Stimulated activated effector memory CD8-positive, alpha-beta T cell treated with anti-CD3 and anti-CD28 coated beads, Interleukin-12 subunit alpha, Interleukin-12 subunit beta, amount 100 ng/mL, for 72 hours (primary cell): ENCODE results near the gene MYL10.
A peak's percentile ranks its signal among the peaks of the same experiment; 100 is the strongest.
"Not testable (repeated sequence)": the region's sequence is repeated elsewhere in the genome, so short reads cannot be mapped to it uniquely, and the experiment has no call there.

ENCODE experiments used
- ATAC-seq: fragments of 150-1000 bp; cut with Tn5 transposase; 2 replicates; pipeline ENCODE4 v1.10.0; 2021
- DNase-seq, 2 donors: peaks; one replicate each; pipeline ENCODE4 v3.0.0; 2021 to 2022; ENCODE audit warnings: low spot score in 2 of 2
- H3K27ac Mint-ChIP-seq: one replicate; pipeline ENCODE4 v1.8.0; 2022; ENCODE audit warnings: mild to moderate bottlenecking, mixed read lengths
- H3K36me3 Mint-ChIP-seq: one replicate; pipeline ENCODE4 v1.8.0; 2022; ENCODE audit warnings: mild to moderate bottlenecking, mixed read lengths
- H3K4me1 Mint-ChIP-seq: one replicate; pipeline ENCODE4 v1.8.0; 2022; ENCODE audit warnings: mixed read lengths
- H3K4me3 Mint-ChIP-seq: one replicate; pipeline ENCODE4 v1.8.0; 2022; ENCODE audit warnings: mild to moderate bottlenecking, mixed read lengths
- H3K9me3 Mint-ChIP-seq: one replicate; pipeline ENCODE4 v1.8.0; 2022; ENCODE audit warnings: mixed read lengths

Gene MYL10

DNA sequence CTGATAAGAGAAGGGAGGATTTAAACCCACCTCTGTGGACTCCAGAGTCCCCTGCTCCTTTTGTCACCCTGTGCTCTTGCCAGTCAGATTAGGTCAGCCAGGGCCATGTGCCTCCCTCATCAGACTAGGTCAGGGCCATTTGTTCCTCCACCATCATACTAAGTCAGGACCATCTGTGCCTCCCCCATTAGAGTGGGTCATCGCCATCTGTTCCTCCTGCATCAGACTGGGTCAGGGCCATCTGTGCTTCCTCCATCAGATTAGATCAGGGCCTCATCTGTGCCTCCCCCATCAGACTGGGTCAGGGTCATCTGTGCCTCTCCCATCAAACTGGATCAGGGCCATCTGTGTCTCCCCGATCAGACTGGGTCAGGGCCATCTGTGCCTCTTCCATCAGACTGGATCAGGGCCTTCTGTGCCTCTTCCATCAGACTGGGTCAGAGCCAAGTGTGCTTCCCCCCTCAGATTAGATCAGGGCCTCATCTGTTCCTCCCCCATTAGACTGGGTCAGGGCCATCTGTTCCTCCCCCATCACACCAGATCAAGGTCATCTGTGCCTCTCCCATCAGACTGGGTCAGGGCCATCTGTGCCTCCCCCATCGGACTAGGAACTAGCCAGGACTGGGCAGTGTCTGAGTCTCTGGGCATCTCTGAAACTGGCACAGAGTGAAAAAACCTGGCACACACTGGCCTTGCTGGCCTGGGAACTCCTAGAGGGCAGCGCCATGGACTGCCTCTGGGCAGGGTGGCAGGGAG lies 11.5 kb downstream of the MYL10 start:
- H3K4me3 Mint-ChIP-seq: no peak overlapping the region
- no peak for DNase-seq
- no peak for ATAC-seq
- no peaks in the 10 kb centered on the region for H3K9me3 Mint-ChIP-seq
- no peak overlapping the region for H3K27ac Mint-ChIP-seq
- no peaks in the 10 kb centered on the region for H3K4me1 Mint-ChIP-seq
- no peaks in the 10 kb centered on the region for H3K36me3 Mint-ChIP-seq

DNA sequence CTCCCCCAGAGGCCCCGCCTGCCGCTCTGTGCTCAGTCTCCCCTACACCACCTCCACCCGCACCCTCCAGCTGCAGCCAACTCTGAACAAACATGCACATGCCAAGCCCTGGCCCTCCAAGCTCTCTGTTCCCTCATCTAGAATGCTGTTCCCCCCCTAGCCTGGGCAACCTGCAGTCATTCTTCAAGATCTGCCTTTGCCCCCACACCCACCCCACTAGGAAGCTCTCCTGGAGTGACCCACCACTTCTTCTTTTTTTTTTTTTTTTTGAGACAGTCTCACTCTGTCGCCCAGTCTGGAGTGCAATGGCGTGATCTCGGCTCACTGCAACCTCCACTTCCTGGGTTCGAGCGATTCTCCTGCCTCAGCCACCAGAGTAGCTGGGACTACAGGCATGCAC lies 13.7 kb downstream of the MYL10 start:
- Mint-ChIP-seq H3K36me3 (no peaks in the 10 kb centered on the region), H3K4me3 (no peak overlapping the region), H3K4me1 (no peaks in the 10 kb centered on the region), H3K9me3 (no peaks in the 10 kb centered on the region), H3K27ac (no peak overlapping the region)
- ATAC-seq: no peak
- no peak for DNase-seq

DNA sequence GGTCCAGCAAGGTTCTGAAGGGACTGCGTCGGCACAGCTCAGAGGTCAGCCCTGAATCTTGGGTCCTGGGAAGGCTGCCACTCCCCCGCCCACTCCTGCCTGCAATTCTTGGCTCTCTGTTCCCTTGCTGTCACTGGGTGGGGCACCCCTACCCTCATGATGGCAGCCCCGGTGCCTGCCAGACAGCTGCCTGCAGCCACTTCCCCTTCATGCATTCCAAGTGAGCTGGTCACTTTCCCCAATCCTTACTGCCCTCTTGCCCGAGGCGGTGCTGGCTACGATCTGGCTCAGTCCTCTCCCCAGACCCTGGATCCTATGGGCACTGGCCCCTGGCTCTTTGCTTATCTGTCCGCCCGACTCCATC lies 14.2 kb downstream of the MYL10 start:
- ATAC-seq (no peak), DNase-seq (no peak)
- no peak overlapping the region for H3K4me3 Mint-ChIP-seq
- H3K9me3 Mint-ChIP-seq: no peaks in the 10 kb centered on the region
- no peaks in the 10 kb centered on the region for H3K36me3 Mint-ChIP-seq
- no peak overlapping the region for H3K27ac Mint-ChIP-seq
- H3K4me1 Mint-ChIP-seq: no peaks in the 10 kb centered on the region

DNA sequence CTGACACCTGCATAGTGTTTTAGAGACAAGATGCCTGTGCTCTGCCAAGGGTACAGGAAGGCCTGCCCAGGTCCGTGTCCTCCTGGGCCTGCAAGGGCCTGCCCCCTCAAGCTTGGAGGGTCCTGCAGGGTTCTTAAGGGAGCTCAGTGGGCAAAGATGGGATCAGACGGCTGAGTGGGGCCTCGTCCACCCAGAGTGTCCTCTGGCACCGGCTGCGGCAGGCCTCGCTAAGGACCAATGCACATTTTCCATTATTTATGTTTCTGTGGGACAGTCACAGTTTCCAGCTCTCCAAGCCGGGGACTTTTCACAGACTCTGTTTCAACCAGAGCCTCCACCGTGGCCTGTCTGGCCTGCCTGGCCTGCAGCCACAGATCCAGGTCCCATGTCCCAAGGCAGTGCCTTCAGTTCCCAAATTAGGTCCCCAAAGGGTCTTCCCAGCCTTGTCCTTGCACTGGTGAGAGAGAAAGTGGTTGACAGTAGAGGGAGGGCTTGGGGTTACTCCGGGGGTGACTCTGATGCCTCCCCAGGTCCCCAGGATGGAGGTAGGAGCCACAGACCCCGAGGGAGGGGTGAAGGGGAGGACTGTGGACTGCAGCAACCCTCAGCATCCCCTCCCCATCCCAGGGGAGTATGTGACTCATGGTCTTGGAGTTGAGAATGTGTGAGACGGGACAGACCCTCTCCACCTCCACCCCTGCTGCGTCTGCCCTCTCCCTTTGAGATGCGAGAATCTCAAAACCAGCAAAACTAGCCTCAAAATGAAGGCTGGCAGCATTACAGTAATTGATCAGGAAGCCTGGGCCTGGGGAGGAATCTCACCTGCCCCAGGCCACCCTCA lies 14.8 kb downstream of the MYL10 start:
- Mint-ChIP-seq H3K27ac (no peak overlapping the region), H3K4me1 (no peaks in the 10 kb centered on the region), H3K4me3 (no peak overlapping the region), H3K9me3 (no peaks in the 10 kb centered on the region), H3K36me3 (no peaks in the 10 kb centered on the region)
- DNase-seq: no peak
- no peak for ATAC-seq

DNA sequence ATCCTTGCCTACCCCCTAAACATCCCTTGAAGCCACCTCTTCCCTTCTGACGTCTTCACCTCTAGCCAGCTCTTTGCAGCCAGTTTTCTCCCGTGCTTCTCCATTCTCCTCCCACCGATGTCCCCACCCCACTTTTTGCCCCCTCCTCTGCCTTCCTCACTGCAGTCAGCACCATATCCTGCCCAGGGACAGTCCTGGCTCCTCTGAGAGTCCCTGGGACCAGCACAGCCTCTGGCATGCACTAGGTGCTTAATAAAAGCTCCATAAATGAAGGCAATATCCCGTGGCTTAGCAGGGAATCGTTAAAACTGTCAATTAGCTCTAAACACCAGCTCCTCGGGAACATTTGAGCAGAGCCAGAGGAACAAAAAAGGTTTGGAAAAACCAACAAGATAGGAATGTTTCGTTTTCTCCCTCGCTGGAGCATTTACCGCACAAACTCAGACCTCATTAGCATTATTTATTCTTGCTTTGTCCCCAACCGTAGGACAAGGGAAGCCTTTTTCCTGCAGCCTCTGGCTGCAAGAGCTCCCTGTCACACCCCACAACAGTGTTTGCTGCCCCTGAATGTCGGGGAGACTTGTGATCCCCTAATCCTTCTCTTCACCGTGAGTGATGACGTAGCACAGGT lies 16.1 kb downstream of the MYL10 start:
- Mint-ChIP-seq H3K4me3 (no peak overlapping the region), H3K4me1 (no peaks in the 10 kb centered on the region)

DNA sequence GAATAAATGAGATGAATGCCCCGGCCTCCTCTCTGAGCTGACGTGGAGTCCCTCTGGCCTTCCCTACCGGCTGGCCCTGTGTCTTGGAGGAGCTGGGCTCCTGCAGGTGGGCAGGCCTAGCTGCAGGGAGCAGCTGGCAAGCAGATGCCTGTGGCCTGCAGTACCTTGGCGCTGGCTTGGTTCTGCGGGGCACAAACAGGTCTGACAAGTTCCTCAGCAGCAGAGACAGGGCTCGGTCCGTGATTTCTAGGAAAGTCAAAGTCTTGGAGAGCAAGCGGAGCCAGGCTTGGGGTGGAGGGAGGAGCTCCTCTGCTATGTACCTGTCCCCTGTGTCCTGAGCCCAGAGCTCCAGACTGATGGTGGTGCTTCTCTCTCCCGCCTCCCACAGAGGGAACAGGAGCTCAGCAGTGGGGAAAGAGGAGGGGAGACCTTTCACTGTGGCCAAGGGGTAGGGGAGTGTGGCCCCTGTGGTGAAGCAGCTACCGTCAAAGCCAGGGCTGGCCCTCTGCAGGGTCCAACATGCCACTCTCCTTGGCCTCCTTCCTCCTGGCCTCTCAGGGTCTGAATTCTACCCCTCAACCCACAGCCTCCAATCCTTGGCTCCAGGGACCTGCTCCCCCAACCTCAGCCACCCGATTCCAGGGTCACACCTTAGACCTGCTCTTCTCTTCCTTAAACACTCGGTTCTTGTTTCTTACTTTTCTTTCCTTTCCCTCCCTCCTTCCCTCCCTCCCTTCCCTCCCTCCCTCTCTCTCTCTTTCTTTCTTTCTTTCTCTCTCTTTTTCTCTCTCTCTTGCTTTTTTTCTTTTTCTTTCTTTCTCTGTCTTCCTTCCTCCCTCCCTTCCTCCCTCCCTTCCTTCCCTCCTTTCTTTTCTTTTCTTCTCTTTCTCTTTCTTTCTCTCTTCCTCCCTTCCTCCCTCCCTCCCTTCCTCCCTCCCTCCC lies 20.1 kb downstream of the MYL10 start:
- H3K27ac Mint-ChIP-seq: no peak overlapping the region

More for the DNA sequence above, 16.1 kb downstream of the MYL10 start:
- Mint-ChIP-seq H3K27ac (no peak overlapping the region), H3K9me3 (no peaks in the 10 kb centered on the region), H3K36me3 (no peaks in the 10 kb centered on the region)
- no peak for DNase-seq
- ATAC-seq: no peak

DNA sequence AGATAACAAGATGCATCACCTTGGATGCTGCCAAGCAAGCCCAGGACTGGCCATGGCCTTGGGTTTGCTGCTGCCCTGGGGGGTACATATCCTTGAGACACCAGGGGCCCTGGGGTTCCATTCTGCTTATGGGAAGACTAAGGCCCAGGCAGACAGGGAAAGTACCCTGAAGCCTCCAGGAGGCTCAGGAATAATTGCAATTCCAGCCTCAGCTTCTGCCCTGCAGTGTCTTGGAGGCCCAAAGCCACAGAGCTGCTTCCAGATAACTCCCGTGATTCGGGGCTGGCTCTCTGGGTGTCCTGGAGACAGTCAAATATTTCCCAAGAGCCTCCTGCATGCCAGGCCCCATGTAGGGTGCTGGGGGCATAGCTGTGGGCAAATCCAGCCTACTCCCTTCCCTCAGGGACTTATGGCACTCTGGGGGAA lies 22.6 kb downstream of the MYL10 start:
- Mint-ChIP-seq H3K36me3 (no peaks in the 10 kb centered on the region), H3K9me3 (no peaks in the 10 kb centered on the region), H3K4me3 (no peak overlapping the region), H3K27ac (no peak overlapping the region), H3K4me1 (no peaks in the 10 kb centered on the region)
- DNase-seq (no peak), ATAC-seq (no peak)

More for the DNA sequence above, 20.1 kb downstream of the MYL10 start:
- Mint-ChIP-seq H3K9me3 (no peaks in the 10 kb centered on the region), H3K4me3 (no peak overlapping the region), H3K4me1 (no peaks in the 10 kb centered on the region), H3K36me3 (no peaks in the 10 kb centered on the region)
- peak; percentile 29 for ATAC-seq
- no peak for DNase-seq

DNA sequence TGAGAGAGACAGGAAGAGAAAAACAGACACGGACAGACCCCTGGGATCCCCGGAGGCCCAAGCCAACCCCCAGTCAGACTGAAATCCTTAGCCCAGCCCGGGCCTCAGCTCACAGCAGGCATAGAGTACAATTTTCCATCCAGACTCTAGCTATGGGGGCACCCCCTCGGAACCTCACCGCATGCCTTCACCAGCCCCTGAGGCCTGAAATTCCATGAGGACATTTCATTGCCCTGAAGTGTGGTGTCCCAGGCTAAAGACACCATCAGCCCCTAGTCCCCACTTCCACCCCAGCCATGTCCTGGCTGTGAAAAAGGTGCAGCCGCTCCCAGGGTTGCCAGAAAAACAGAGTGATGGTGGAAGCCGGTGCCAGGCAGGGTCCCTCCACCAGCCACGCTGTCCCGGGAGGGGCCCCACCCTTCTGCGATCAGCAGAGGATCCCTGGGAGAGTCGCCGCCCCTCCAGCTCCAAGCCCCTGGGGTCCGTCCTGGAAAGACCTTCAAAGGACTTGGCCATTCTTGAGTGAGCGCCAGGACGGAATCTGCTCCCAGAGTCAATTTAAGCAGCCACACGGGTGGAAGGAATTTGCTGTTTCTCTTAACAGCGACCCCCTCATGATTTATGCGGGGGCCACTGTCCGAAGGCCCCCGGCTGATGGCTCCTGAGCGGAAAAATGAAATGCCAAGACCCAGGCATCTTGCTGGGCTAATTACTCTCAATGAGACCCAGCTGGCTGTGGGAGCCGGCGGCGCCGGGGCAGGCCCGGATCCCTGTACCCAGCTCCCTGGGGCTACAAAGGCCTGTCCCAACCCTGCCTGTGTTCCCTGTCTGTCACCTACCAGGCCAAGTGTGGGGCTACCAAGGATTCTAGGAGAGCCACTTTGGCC lies 23.2 kb downstream of the MYL10 start:
- ATAC-seq (no peak), DNase-seq (no peak)
- Mint-ChIP-seq H3K4me1 (no peaks in the 10 kb centered on the region), H3K4me3 (no peak overlapping the region), H3K36me3 (no peaks in the 10 kb centered on the region), H3K9me3 (no peaks in the 10 kb centered on the region), H3K27ac (no peak overlapping the region)

DNA sequence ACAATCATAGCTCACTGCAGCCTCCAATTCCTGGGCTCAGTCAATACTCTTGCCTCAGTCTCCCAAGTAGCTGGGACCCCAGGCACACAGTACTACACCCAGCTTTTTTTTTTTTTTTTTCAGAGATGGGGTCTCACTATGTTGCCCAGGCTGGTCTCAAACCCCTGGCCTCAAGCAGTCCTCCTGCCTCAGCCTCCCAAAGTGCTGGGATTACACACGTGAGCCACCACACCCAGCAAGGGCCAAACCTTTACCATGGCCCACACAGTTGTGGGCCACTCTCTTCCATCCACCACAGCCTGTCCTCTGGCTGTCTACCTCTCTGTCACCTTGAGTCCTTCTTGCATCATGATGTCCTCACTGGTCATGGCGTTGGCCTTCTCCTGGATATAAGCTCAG lies 24.2 kb downstream of the MYL10 start:
- H3K27ac Mint-ChIP-seq, ATAC-seq, H3K36me3 Mint-ChIP-seq, H3K9me3 Mint-ChIP-seq, H3K4me3 Mint-ChIP-seq, H3K4me1 Mint-ChIP-seq, DNase-seq: not testable (repeated sequence)

DNA sequence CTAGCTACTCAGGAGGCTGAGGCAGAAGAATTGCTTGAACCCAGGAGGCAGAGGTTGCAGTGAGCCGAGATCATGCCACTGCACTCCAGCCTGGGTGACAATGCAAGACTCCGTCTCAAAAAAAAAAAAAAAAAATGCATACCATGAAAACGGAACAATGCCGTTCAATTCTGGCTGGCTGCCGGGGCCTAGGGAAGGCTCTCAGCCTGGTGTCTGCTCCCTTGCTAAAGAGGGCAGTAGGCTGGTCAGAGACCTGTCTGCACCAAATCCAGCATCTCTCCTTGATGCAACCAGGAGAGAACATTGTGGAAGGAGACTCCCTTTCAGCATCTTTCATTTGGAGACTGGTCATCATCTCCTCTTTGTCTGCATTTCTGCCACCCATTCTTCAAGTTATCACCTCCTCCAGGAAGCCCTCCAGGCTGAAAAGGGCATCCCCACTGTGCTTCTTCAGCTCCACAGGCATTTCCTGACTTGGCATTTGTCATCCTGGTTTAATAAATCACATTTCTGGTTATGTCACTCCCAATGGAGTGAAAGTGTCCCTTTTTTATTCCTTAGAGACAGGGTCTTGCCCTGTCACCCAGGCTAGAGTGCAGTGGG lies 24.7 kb downstream of the MYL10 start:
- H3K36me3 Mint-ChIP-seq: no peaks in the 10 kb centered on the region
- no peak overlapping the region for H3K27ac Mint-ChIP-seq
- ATAC-seq (no peak), DNase-seq (no peak)
- no peaks in the 10 kb centered on the region for H3K4me1 Mint-ChIP-seq
- H3K9me3 Mint-ChIP-seq: no peaks in the 10 kb centered on the region
- H3K4me3 Mint-ChIP-seq: no peak overlapping the region

DNA sequence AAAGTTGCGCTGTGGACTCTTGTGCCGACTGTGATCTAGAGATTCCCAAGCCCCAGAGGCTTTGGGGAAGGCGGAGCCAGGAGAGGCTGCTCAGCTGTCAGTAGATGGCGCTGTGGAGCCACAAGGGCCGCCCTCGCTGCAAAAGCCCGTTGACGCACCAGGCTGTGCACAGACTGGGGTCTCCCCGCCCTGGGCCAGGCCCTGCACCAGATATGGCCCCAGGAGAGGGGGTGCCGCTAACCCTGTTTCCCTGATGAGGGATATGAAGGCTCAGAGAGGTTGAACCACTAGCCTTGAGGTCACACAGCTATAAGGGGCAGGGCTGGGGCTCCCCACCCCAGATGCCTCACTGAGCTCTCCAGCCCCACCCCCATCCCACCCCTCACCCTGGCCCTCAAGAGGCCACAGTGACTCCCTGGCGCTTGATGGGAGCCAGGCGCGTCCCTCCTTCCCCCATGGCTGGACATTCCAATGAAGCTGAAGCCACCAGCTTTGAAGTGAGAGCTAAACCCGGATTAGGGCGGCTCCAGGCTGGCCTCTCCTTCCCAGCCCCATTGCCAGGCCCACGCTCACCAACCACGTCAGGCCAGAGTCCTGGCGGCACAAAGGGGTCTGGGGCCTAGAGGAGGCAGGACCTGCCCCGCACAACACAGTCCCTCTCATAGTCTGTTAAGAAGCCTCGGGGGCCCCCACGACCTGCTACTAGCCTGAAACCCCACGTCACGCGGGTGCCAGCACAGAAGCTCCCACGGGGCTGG lies 26.4 kb downstream of the MYL10 start:
- H3K4me3 Mint-ChIP-seq: no peak overlapping the region
- DNase-seq: peak; percentile 66 to 85

DNA sequence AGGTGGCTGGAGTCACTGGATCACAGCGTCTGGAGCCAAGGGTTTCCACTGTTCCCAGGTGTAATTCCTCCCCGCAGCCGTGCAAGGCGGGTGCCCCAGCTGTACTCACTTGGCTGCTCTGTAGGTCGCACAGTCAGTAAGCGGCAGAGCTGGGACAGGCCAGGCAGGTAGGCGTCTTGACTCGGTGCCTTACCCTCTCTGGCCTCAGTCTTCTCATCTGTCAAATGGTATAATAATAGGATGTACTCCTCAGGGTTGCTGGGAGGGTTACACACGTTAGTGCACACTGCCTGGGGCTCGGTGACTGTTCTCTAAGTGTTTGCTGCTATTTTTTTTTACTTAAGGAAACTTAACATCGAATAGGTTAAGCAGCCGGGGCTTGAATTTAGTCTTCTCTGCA lies 27.0 kb downstream of the MYL10 start:
- ATAC-seq (no peak), DNase-seq (no peak)
- H3K27ac Mint-ChIP-seq: no peak overlapping the region
- no peaks in the 10 kb centered on the region for H3K36me3 Mint-ChIP-seq
- no peak overlapping the region for H3K4me3 Mint-ChIP-seq
- H3K9me3 Mint-ChIP-seq: no peaks in the 10 kb centered on the region
- no peaks in the 10 kb centered on the region for H3K4me1 Mint-ChIP-seq

More for the DNA sequence above, 26.4 kb downstream of the MYL10 start:
- Mint-ChIP-seq H3K27ac (no peak overlapping the region), H3K9me3 (no peaks in the 10 kb centered on the region), H3K36me3 (no peaks in the 10 kb centered on the region), H3K4me1 (no peaks in the 10 kb centered on the region)
- ATAC-seq: peak; percentile 75

DNA sequence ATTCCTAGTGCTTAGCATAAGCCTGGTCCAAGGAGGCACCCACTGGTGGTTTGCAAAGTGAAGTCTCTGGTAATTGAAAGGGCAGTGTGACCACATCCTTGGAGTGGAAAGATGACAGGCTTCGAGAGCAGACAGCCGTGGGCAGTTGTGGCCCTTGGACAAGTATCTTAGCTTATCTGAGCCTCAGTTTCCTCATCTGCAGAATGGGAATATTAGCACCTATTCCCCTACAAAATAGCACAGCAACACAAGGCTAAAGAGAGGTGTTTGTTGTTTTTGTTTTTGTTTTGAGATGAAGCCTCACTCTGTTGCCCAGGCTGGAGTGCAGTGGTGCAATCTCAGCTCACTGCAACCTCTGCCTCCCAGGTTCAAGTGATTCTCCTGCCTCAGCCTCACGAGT lies 29.3 kb downstream of the MYL10 start:
- no peaks in the 10 kb centered on the region for H3K36me3 Mint-ChIP-seq
- ATAC-seq (no peak), DNase-seq (no peak)
- H3K9me3 Mint-ChIP-seq: no peaks in the 10 kb centered on the region
- no peaks in the 10 kb centered on the region for H3K4me1 Mint-ChIP-seq
- no peak overlapping the region for H3K4me3 Mint-ChIP-seq
- H3K27ac Mint-ChIP-seq: no peak overlapping the region
